ENCODE results near the gene BLTP2.
"Not testable (repeated sequence)": the region's sequence is repeated elsewhere in the genome, so short reads cannot be mapped to it uniquely, and the experiment has no call there.

The BLTP2 gene

GRCh38 chr17:28644787-28645575 lies at the start of gene BLTP2:
Gene BLTP2, minus strand, starts transcription at chr17:28645158. Its CDS starts 102 bp downstream, at chr17:28645056.
- peak; percentile 95 for DNase-seq (ENCODE audit: low read depth)

- no peak for DNase-seq (ENCODE audit: low read depth)
These were observed 48.9 kb upstream of the BLTP2 start for GRCh38 chr17:28693869-28694268.

- DNase-seq (ENCODE audit: low read depth): no peak
These were observed 44.1 kb upstream of the BLTP2 start for GRCh38 chr17:28689011-28689410.

- DNase-seq (ENCODE audit: low read depth): no peak
These were observed 43.5 kb upstream of the BLTP2 start for GRCh38 chr17:28688481-28688880.

- no peak for DNase-seq (ENCODE audit: low read depth)
These were observed 41.3 kb upstream of the BLTP2 start for GRCh38 chr17:28686296-28686695.

GRCh38 chr17:28685366-28685765 lies 40.4 kb upstream of the BLTP2 start:
- DNase-seq (ENCODE audit: low read depth): no peak

- DNase-seq (ENCODE audit: low read depth): peak; percentile 66
These were observed 40.0 kb upstream of the BLTP2 start for GRCh38 chr17:28684963-28685362.

- no peak for DNase-seq (ENCODE audit: low read depth)
These were observed 37.7 kb upstream of the BLTP2 start for GRCh38 chr17:28682655-28683054.

- DNase-seq (ENCODE audit: low read depth): no peak
These were observed 31.0 kb upstream of the BLTP2 start for GRCh38 chr17:28675980-28676379.

- no peak for DNase-seq (ENCODE audit: low read depth)
These were observed 30.5 kb upstream of the BLTP2 start for GRCh38 chr17:28675490-28675889.

GRCh38 chr17:28669918-28670317 lies 25.0 kb upstream of the BLTP2 start:
- DNase-seq (ENCODE audit: low read depth): no peak

- DNase-seq (ENCODE audit: low read depth): no peak
These were observed 22.9 kb upstream of the BLTP2 start for GRCh38 chr17:28667870-28668269.

- DNase-seq (ENCODE audit: low read depth): no peak
These were observed 21.0 kb upstream of the BLTP2 start for GRCh38 chr17:28665994-28666393.

GRCh38 chr17:28663723-28664122 lies 18.8 kb upstream of the BLTP2 start:
- DNase-seq (ENCODE audit: low read depth): no peak

GRCh38 chr17:28662527-28662829 lies 17.5 kb upstream of the BLTP2 start:
- no peak for DNase-seq (ENCODE audit: low read depth)

- DNase-seq (ENCODE audit: low read depth): peak; percentile 87
These were observed 16.9 kb upstream of the BLTP2 start, which contains the start of the genes SDF2 and SUPT6H for GRCh38 chr17:28661635-28662526. Gene SDF2, minus strand, starts transcription at chr17:28661906. Its CDS starts 30 bp downstream, at chr17:28661876. Gene SUPT6H, plus strand, starts transcription at chr17:28662205. Its CDS starts 11,197 bp downstream, at chr17:28673402.

- not testable (repeated sequence) for DNase-seq (ENCODE audit: low read depth)
These were observed 14.5 kb upstream of the BLTP2 start for GRCh38 chr17:28659497-28659881.

GRCh38 chr17:28658766-28659496 lies 14.0 kb upstream of the BLTP2 start:
- DNase-seq (ENCODE audit: low read depth): not testable (repeated sequence)

GRCh38 chr17:28658342-28658741 lies 13.4 kb upstream of the BLTP2 start:
- DNase-seq (ENCODE audit: low read depth): not testable (repeated sequence)

GRCh38 chr17:28657756-28658155 lies 12.8 kb upstream of the BLTP2 start:
- DNase-seq (ENCODE audit: low read depth): peak; percentile 46

- no peak for DNase-seq (ENCODE audit: low read depth)
These were observed 10.2 kb upstream of the BLTP2 start for GRCh38 chr17:28655160-28655559.

GRCh38 chr17:28648698-28649097 lies 3.7 kb upstream of the BLTP2 start:
- DNase-seq (ENCODE audit: low read depth): no peak
